Measurements from ENCODE around the gene SPOCK1.

DNA sequence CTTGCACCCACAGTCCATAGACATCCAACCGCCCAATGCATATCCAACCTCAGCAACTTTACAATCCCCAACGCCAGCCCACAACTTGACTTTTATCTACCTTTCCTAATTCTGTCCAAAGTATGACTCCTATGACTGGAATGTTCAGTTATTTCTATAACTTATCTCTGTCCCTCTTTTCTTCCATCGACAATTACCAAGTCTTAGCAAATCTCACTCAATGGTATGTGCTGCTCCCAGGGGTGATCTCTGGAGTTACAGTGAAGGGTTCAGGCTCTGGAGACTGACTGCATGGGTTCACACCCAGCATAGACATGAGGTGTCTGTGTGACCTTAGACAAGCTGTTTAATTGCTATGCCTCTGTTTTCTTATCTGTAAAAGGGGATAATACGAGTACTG, 106.9 kb downstream of the SPOCK1 start:
- TF ChIP-seq HDGF (IDR thresholded peaks at IDR 0.05; ENCODE audit: borderline replicate concordance) (no peak), ZNF384 (IDR thresholded peaks at IDR 0.05) (no peak), TARDBP (IDR thresholded peaks at IDR 0.05) (no peak), NFRKB (IDR thresholded peaks at IDR 0.05) (no peak), BHLHE40 (IDR thresholded peaks at IDR 0.05; ENCODE audit: borderline replicate concordance) (no peak), FOXM1 (IDR thresholded peaks at IDR 0.05; ENCODE audit: borderline replicate concordance) (no peak), FOXK2 (IDR thresholded peaks at IDR 0.05) (no peak), LEF1 (IDR thresholded peaks at IDR 0.05; ENCODE audit: borderline replicate concordance) (no peak)
- TF ChIP-seq, protein P1, sequence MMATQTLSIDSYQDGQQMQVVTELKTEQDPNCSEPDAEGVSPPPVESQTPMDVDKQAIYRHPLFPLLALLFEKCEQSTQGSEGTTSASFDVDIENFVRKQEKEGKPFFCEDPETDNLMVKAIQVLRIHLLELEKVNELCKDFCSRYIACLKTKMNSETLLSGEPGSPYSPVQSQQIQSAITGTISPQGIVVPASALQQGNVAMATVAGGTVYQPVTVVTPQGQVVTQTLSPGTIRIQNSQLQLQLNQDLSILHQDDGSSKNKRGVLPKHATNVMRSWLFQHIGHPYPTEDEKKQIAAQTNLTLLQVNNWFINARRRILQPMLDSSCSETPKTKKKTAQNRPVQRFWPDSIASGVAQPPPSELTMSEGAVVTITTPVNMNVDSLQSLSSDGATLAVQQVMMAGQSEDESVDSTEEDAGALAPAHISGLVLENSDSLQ (IDR thresholded peaks at IDR 0.05): no peak

All from HEK293T (cell line).